Stimulated activated effector memory CD8-positive, alpha-beta T cell treated with anti-CD3 and anti-CD28 coated beads, Interleukin-12 subunit alpha, Interleukin-12 subunit beta, amount 100 ng/mL, for 72 hours (primary cell): ENCODE data around the gene MAN2A1.
"Not testable (repeated sequence)": the region's sequence is repeated elsewhere in the genome, so short reads cannot be mapped to it uniquely, and the experiment has no call there.

ENCODE experiments used
- ATAC-seq: fragments of 150-1000 bp; cut with Tn5 transposase; 2 replicates; pipeline ENCODE4 v1.10.0; 2021
- DNase-seq, 2 donors: peaks; one replicate each; pipeline ENCODE4 v3.0.0; 2021 to 2022; ENCODE audit warnings: low spot score in 2 of 2
- H3K27ac Mint-ChIP-seq: one replicate; pipeline ENCODE4 v1.8.0; 2022; ENCODE audit warnings: mild to moderate bottlenecking, mixed read lengths
- H3K36me3 Mint-ChIP-seq: one replicate; pipeline ENCODE4 v1.8.0; 2022; ENCODE audit warnings: mild to moderate bottlenecking, mixed read lengths
- H3K4me1 Mint-ChIP-seq: one replicate; pipeline ENCODE4 v1.8.0; 2022; ENCODE audit warnings: mixed read lengths
- H3K4me3 Mint-ChIP-seq: one replicate; pipeline ENCODE4 v1.8.0; 2022; ENCODE audit warnings: mild to moderate bottlenecking, mixed read lengths
- H3K9me3 Mint-ChIP-seq: one replicate; pipeline ENCODE4 v1.8.0; 2022; ENCODE audit warnings: mixed read lengths

The MAN2A1 gene

DNA sequence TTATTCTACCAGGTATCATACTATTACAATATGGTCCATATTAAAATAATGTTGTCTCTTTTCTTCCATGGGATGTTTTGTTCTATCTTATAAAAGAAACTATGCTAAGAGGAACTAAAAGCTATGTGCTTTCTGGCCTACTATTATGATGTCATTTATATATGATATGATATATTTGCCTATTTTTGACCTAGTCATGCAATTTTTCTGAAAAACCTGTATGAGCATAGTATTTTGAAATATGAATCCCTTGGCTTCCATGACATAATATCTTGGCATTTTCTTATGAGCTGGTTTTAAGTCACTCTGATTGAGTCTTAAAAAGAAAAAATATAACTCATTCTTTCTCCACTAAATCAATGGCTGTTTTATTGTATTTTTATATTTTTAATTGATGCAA is 60.7 kb downstream of the MAN2A1 start:
- H3K4me1 Mint-ChIP-seq = peaks cover 18% of the 10 kb centered on the region
- H3K27ac Mint-ChIP-seq = no peak overlapping the region
- ATAC-seq = no peak
- DNase-seq = no peak
- peaks cover 4% of the 10 kb centered on the region for H3K36me3 Mint-ChIP-seq
- no peak overlapping the region for H3K4me3 Mint-ChIP-seq
- peaks cover 4% of the 10 kb centered on the region for H3K9me3 Mint-ChIP-seq

GRCh38 chr5:109753279-109753678 is 63.6 kb downstream of the MAN2A1 start:
- no peak for DNase-seq
- ATAC-seq = no peak
- Mint-ChIP-seq H3K4me1 (peaks cover 15% of the 10 kb centered on the region), H3K27ac (no peak overlapping the region), H3K9me3 (peaks cover 4% of the 10 kb centered on the region), H3K4me3 (no peak overlapping the region), H3K36me3 (peaks cover 28% of the 10 kb centered on the region)

DNA sequence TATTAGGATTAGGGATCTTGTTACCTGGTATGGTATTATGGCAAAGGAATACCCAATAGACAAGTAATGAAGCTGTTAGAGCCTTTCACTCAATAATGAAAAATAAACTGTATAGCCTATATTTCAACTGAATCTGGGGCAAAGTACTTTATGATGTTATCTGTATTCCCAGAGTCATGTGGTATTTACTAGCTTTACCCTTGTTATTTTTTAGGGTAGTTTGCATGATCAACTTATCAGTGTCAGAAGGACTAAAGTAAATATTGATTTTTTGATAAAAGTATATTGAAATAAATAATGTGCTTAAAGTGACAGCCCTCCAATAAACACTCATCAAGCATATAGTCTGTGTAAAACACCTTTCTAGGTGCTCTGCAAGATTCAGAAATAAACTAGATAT is 64.6 kb downstream of the MAN2A1 start:
- ATAC-seq = no peak
- Mint-ChIP-seq H3K9me3 (peaks cover 4% of the 10 kb centered on the region), H3K36me3 (peaks cover 28% of the 10 kb centered on the region), H3K4me1 (peaks cover 18% of the 10 kb centered on the region), H3K4me3 (no peak overlapping the region), H3K27ac (no peak overlapping the region)
- no peak for DNase-seq

- H3K4me1 Mint-ChIP-seq = peaks cover 28% of the 10 kb centered on the region
- DNase-seq (no peak), ATAC-seq (no peak)
- H3K27ac Mint-ChIP-seq = no peak overlapping the region
- peaks cover 9% of the 10 kb centered on the region for H3K9me3 Mint-ChIP-seq
- H3K36me3 Mint-ChIP-seq = peaks cover 28% of the 10 kb centered on the region
- H3K4me3 Mint-ChIP-seq = no peak overlapping the region
These were observed 66.0 kb downstream of the MAN2A1 start for GRCh38 chr5:109755761-109756160.

GRCh38 chr5:109756543-109757185 is 66.9 kb downstream of the MAN2A1 start:
- Mint-ChIP-seq H3K4me1 (peaks cover 24% of the 10 kb centered on the region), H3K9me3 (peaks cover 10% of the 10 kb centered on the region), H3K4me3 (no peak overlapping the region), H3K27ac (peak overlapping the region; percentile 2), H3K36me3 (peaks cover 28% of the 10 kb centered on the region)
- DNase-seq (no peak), ATAC-seq (no peak)

DNA sequence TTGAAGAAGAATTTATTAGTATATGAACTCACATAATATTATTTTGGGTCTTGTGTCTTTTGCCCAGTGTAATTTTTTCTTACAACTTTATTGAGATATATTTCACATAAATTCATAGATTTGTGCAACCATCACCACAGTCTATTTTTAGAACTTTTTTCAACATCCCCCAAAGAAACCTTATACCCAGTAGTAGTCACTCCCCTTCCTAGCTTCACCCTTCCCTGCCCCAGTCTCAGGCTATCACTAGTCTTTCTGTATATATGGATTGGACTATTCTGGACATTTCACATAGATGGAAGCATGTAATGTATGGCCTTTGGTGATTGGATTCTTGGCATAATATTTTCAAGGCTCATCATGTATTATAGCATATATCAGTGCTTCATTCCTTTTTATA is 67.8 kb downstream of the MAN2A1 start:
- peaks cover 20% of the 10 kb centered on the region for H3K4me1 Mint-ChIP-seq
- H3K36me3 Mint-ChIP-seq = peaks cover 29% of the 10 kb centered on the region
- ATAC-seq (no peak), DNase-seq (no peak)
- peak overlapping the region; percentile 2 for H3K27ac Mint-ChIP-seq
- no peak overlapping the region for H3K4me3 Mint-ChIP-seq
- H3K9me3 Mint-ChIP-seq = peaks cover 6% of the 10 kb centered on the region

- Mint-ChIP-seq H3K36me3 (peaks cover 38% of the 10 kb centered on the region), H3K4me3 (no peak overlapping the region), H3K27ac (no peak overlapping the region), H3K4me1 (peaks cover 23% of the 10 kb centered on the region), H3K9me3 (peaks cover 6% of the 10 kb centered on the region)
- ATAC-seq (no peak), DNase-seq (no peak)
These were observed 69.6 kb downstream of the MAN2A1 start for GRCh38 chr5:109759306-109759705.

DNA sequence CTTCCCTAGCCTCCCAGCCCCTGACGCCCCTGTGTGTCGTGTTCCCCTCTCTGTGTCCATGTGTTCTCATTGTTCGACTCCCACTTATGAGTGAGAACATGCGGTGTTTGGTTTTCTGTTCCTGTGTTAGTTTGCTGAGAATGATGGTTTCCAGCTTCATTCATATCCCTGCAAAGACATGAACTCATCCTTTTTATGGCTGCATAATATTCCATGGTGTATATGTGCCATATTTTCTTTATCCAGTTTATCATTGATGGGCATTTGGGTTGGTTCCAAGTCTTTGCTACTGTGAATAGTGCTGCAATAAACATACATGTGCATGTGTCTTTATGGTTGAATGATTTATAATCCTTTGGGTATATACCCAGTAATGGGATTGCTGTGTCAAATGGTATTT is 70.4 kb downstream of the MAN2A1 start:
- H3K4me1 Mint-ChIP-seq = peaks cover 24% of the 10 kb centered on the region
- not testable (repeated sequence) for ATAC-seq, H3K4me3 Mint-ChIP-seq, H3K27ac Mint-ChIP-seq, DNase-seq, H3K9me3 Mint-ChIP-seq
- peaks cover 40% of the 10 kb centered on the region for H3K36me3 Mint-ChIP-seq

- H3K4me1 Mint-ChIP-seq = peaks cover 31% of the 10 kb centered on the region
- H3K27ac Mint-ChIP-seq = no peak overlapping the region
- H3K36me3 Mint-ChIP-seq = peaks cover 22% of the 10 kb centered on the region
- peaks cover 6% of the 10 kb centered on the region for H3K9me3 Mint-ChIP-seq
- ATAC-seq (no peak), DNase-seq (no peak)
- no peak overlapping the region for H3K4me3 Mint-ChIP-seq
These were observed 73.1 kb downstream of the MAN2A1 start for GRCh38 chr5:109762821-109763220.

- DNase-seq = no peak
- peaks cover 12% of the 10 kb centered on the region for H3K4me1 Mint-ChIP-seq
- peaks cover 46% of the 10 kb centered on the region for H3K36me3 Mint-ChIP-seq
- no peak overlapping the region for H3K4me3 Mint-ChIP-seq
- H3K9me3 Mint-ChIP-seq = no peaks in the 10 kb centered on the region
- ATAC-seq = no peak
- H3K27ac Mint-ChIP-seq = no peak overlapping the region
These were observed 77.7 kb downstream of the MAN2A1 start for GRCh38 chr5:109767184-109767995.

DNA sequence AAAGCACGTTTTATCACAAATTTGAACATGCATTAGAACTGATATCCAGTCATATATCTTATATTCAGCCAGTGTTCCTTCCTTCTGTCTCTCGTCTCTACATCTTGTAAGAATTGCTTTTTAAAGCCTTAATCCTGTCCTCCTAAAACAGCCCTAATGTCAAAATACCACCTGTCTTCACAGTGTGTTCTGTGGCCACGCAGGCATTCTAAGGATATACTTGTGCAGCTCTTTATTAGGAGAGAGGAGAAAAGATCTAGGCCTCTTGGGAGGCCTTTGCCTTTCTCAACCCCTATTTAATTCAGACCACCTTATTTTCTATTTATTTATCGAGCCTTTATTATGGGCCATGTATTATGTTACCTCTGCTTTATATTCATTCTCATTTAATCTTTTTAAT is 78.3 kb downstream of the MAN2A1 start:
- ATAC-seq (no peak), DNase-seq (no peak)
- Mint-ChIP-seq H3K27ac (no peak overlapping the region), H3K9me3 (no peaks in the 10 kb centered on the region), H3K36me3 (peaks cover 44% of the 10 kb centered on the region), H3K4me1 (peaks cover 8% of the 10 kb centered on the region), H3K4me3 (no peak overlapping the region)

- Mint-ChIP-seq H3K36me3 (peaks cover 42% of the 10 kb centered on the region), H3K9me3 (no peaks in the 10 kb centered on the region), H3K4me3 (no peak overlapping the region), H3K4me1 (peaks cover 8% of the 10 kb centered on the region), H3K27ac (no peak overlapping the region)
- ATAC-seq = no peak
- no peak for DNase-seq
These were observed 80.0 kb downstream of the MAN2A1 start for GRCh38 chr5:109769597-109770291.

GRCh38 chr5:109775130-109775529 is 85.4 kb downstream of the MAN2A1 start:
- Mint-ChIP-seq H3K4me1 (no peaks in the 10 kb centered on the region), H3K4me3 (no peak overlapping the region), H3K9me3 (no peaks in the 10 kb centered on the region), H3K27ac (no peak overlapping the region), H3K36me3 (peaks cover 55% of the 10 kb centered on the region)
- DNase-seq (no peak), ATAC-seq (no peak)

DNA sequence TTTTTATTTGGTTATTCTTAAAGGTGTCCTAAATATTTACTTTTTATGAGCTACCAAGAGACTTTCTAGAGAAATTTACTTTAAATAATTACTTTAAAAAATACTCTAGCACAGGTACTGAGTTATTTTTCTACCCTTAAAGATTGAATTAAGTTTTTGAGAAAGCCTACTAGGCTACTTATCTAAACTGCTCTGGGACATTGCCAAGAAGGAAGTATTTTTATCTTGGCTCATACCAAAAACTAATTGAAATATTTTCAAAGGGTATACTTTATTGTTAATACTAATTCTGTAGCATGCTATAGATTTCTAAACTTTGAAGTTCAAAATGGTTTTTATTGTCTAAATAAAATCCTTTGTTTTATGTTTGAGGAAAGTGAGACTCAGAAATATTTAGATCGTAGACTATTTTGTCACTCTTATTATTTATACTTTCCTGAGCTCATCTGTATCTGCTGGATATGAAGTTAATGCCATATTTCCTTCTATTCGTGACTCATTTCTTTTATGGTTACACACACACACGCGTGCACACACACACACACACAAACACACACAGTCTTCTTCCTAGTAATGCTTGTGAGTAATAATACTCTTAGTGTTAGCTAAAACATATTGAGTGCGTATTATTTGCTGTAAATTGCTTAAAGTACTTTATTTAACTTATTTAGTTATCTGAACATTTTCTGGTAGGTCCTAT is 89.5 kb downstream of the MAN2A1 start:
- no peaks in the 10 kb centered on the region for H3K4me1 Mint-ChIP-seq
- H3K27ac Mint-ChIP-seq = no peak overlapping the region
- no peak overlapping the region for H3K4me3 Mint-ChIP-seq
- DNase-seq = no peak
- peaks cover 46% of the 10 kb centered on the region for H3K36me3 Mint-ChIP-seq
- ATAC-seq = no peak
- no peaks in the 10 kb centered on the region for H3K9me3 Mint-ChIP-seq

DNA sequence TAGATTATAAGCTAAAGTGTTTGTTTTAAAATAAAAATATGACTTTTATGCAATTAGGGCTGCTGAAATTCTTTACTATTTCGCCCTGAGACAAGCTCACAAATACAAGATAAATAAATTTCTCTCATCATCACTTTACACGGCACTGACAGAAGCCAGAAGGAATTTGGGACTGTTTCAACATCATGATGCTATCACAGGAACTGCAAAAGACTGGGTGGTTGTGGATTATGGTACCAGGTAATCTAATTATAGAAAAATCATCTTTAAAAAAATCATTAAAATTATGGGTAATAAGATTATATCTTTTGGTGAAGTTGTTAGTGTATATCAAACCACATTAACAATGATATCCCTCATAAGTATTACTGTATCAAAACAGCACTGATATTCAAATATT is 95.0 kb downstream of the MAN2A1 start:
- Mint-ChIP-seq H3K4me1 (peaks cover 14% of the 10 kb centered on the region), H3K27ac (no peak overlapping the region), H3K36me3 (peaks cover 25% of the 10 kb centered on the region), H3K4me3 (no peak overlapping the region), H3K9me3 (no peaks in the 10 kb centered on the region)
- no peak for ATAC-seq
- no peak for DNase-seq
